Activated T-cell treated with anti-CD3 and anti-CD28 coated beads for 4 hours (primary cell): ENCODE data around the gene NID2.

Experiments used
- DNase-seq: peaks from one replicate; pipeline ENCODE4 v3.0.0-alpha.2; 2020

NID2 gene

GRCh38 chr14:52079239-52079959 lies 10.5 kb upstream of the NID2 start:
- no peak for DNase-seq

- no peak for DNase-seq
Measured at GRCh38 chr14:52078721-52079120, 9.9 kb upstream of the NID2 start.

GRCh38 chr14:52078095-52078531 lies 9.3 kb upstream of the NID2 start:
- no peak for DNase-seq

GRCh38 chr14:52077256-52077979 lies 8.6 kb upstream of the NID2 start:
- DNase-seq = no peak

GRCh38 chr14:52076334-52076733 lies 7.5 kb upstream of the NID2 start:
- no peak for DNase-seq

GRCh38 chr14:52075371-52075770 lies 6.5 kb upstream of the NID2 start:
- DNase-seq = no peak

GRCh38 chr14:52073251-52073650 lies 4.4 kb upstream of the NID2 start:
- DNase-seq = no peak

GRCh38 chr14:52072266-52072780 lies 3.5 kb upstream of the NID2 start:
- DNase-seq = no peak

- no peak for DNase-seq
Measured at GRCh38 chr14:52071675-52072074, 2.8 kb upstream of the NID2 start.

GRCh38 chr14:52070051-52070431 lies 1.2 kb upstream of the NID2 start:
- no peak for DNase-seq

- no peak for DNase-seq
Measured at GRCh38 chr14:52069307-52070050, 620 bp upstream of the NID2 start.

GRCh38 chr14:52067873-52068614 lies 815 bp downstream of the NID2 start:
- no peak for DNase-seq

- no peak for DNase-seq
Measured at GRCh38 chr14:52064174-52064573, 4.7 kb downstream of the NID2 start.

- DNase-seq = no peak
Measured at GRCh38 chr14:52063052-52063462, 5.8 kb downstream of the NID2 start.

GRCh38 chr14:52061890-52062289 lies 7.0 kb downstream of the NID2 start:
- DNase-seq = no peak

GRCh38 chr14:52061390-52061789 lies 7.5 kb downstream of the NID2 start:
- no peak for DNase-seq

GRCh38 chr14:52060080-52060479 lies 8.8 kb downstream of the NID2 start:
- DNase-seq = no peak

- DNase-seq = no peak
Measured at GRCh38 chr14:52059649-52060048, 9.2 kb downstream of the NID2 start.

GRCh38 chr14:52058341-52058740 lies 10.5 kb downstream of the NID2 start:
- DNase-seq = no peak

- DNase-seq = no peak
Measured at GRCh38 chr14:52055167-52055566, 13.7 kb downstream of the NID2 start.

GRCh38 chr14:52054678-52055077 lies 14.2 kb downstream of the NID2 start:
- DNase-seq = no peak

- no peak for DNase-seq
Measured at GRCh38 chr14:52053044-52053443, 15.8 kb downstream of the NID2 start.
